A673 (cell line): Measurements from ENCODE around the gene WSB2. TPM values are rescaled to one million over a fixed set of nuclear protein-coding genes. Genes with fewer than 3 reads are reported as not detected.

Experiments
- BruUV-seq: library from RNA; stranded (reverse); fragments of 400-500 nt; replicated peaks from 2 replicates; lab custom pipeline; 2021; lab: Mats Ljungman, UMichigan
- CTCF ChIA-PET: fragments of 300-600 bp; sonication (Branson Sonifier 250); formaldehyde crosslinking; loops from one replicate; lab custom pipeline; 2022; ENCODE audit warnings: antibody characterized with exemption; lab: Charles Lee
- POLR2A ChIA-PET: fragments of 300-600 bp; sonication (Branson Sonifier 250); formaldehyde crosslinking; loops from one replicate; lab custom pipeline; 2022; ENCODE audit warnings: antibody characterized with exemption; ENCODE audit not compliant: low non-redundant PET; lab: Charles Lee
- DNase-seq: peaks from one replicate; pipeline ENCODE4 v3.0.0-alpha.2; 2015; ENCODE audit warnings: low spot score
- H3K27ac ChIP-seq: fragments of 200-600 bp; sonication (generic); 2 replicates; pipeline ENCODE4 v1.5.1; 2016; ENCODE audit warnings: mixed run types, low read depth, mild to moderate bottlenecking, mixed read lengths, antibody characterized with exemption, low read length; ENCODE audit not compliant: poor library complexity, severe bottlenecking
- H3K27me3 ChIP-seq: fragments of 200-600 bp; sonication (generic); replicated peaks from 2 replicates; pipeline ENCODE4 v1.6.1; 2017; ENCODE audit warnings: mixed run types, low read depth, mild to moderate bottlenecking, mixed read lengths, antibody characterized with exemption, low read length; ENCODE audit not compliant: insufficient read depth, poor library complexity
- H3K36me3 ChIP-seq: fragments of 200-600 bp; sonication (generic); 2 replicates; pipeline ENCODE4 v1.6.1; 2016; ENCODE audit warnings: mixed run types, mild to moderate bottlenecking, mixed read lengths, antibody characterized with exemption, low read length; ENCODE audit not compliant: insufficient read depth, poor library complexity, severe bottlenecking
- H3K4me1 ChIP-seq: fragments of 200-600 bp; sonication (generic); 2 replicates; pipeline ENCODE4 v1.6.1; 2017; ENCODE audit warnings: mixed run types, mild to moderate bottlenecking, mixed read lengths, antibody characterized with exemption, low read length; ENCODE audit not compliant: insufficient read depth, poor library complexity, severe bottlenecking
- H3K4me3 ChIP-seq: fragments of 200-600 bp; sonication (generic); 2 replicates; pipeline ENCODE4 v1.5.1; 2016; ENCODE audit warnings: low read depth, mixed run types, mild to moderate bottlenecking, mixed read lengths, low read length; ENCODE audit not compliant: poor library complexity, severe bottlenecking
- H3K9me3 ChIP-seq: fragments of 200-600 bp; sonication (generic); 2 replicates; pipeline ENCODE4 v1.6.1; 2016; ENCODE audit warnings: mixed run types, low read depth, mild to moderate bottlenecking, mixed read lengths, antibody characterized with exemption, low read length; ENCODE audit not compliant: poor library complexity, severe bottlenecking
- CTCF ChIP-seq: fragments of 300-800, 200-600 bp; sonication (generic); conservative IDR thresholded peaks from 2 replicates; pipeline ENCODE4 v1.5.1; 2017; ENCODE audit warnings: low read depth, mild to moderate bottlenecking, antibody characterized with exemption, low read length, moderate library complexity, mixed read lengths
- EZH2 ChIP-seq: fragments of 200-600 bp; sonication (generic); IDR thresholded peaks from 2 replicates; pipeline ENCODE4 v1.6.1; 2017; ENCODE audit warnings: borderline replicate concordance, low read depth, mild to moderate bottlenecking, mixed read lengths, antibody characterized with exemption, low read length; ENCODE audit not compliant: poor library complexity, severe bottlenecking
- intact Hi-C: fragments of 100-400 bp; cut with micrococcal nuclease; formaldehyde crosslinking; loops from one replicate; pipeline ENCODE4 v1.10.0; 2022; ENCODE audit not compliant: unreplicated experiment
- total RNA-seq: library from RNA; stranded (reverse); gene quantifications from 2 replicates; pipeline ENCODE4 v1.2.3, GENCODE V29; 2021

The WSB2 gene
- total RNA-seq, 1 experiment from 2014 or later = 122 TPM

DNA sequence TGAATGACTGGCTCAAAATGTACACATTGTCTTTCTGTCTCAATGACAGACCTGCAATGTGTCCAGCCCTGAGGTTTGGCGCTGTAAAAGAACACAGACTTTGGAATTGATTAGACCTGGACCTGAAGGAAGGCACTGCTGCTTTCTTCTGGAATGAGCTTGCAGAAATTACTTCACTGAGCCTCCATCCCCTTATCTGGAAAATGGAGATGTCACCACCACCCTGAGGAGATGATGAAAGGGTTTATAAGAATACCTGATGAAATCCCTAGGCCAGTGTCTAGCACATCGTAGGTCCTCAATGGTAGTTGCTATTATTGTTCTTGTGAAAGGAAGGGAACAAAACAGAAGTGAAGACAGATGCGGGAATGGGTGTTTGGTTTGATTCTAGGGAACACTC lies 9.7 kb upstream of the WSB2 start:
- Histone ChIP-seq H3K9me3 (no peaks in the 10 kb centered on the region), H3K27ac (no peak overlapping the region), H3K36me3 (no peaks in the 10 kb centered on the region), H3K27me3 (no peaks in the 10 kb centered on the region), H3K4me1 (no peaks in the 10 kb centered on the region), H3K4me3 (no peak overlapping the region)
- no peak for DNase-seq
- intact Hi-C loops = no loop called here
- no TSS peak for BruUV-seq
- TF ChIP-seq EZH2 (no peak), CTCF (no peak)
- ChIA-PET POLR2A (no interaction called here), CTCF (no interaction called here)

- Histone ChIP-seq H3K9me3 (no peaks in the 10 kb centered on the region), H3K36me3 (no peaks in the 10 kb centered on the region), H3K4me3 (no peak overlapping the region), H3K4me1 (peaks cover 4% of the 10 kb centered on the region), H3K27ac (no peak overlapping the region), H3K27me3 (no peaks in the 10 kb centered on the region)
- BruUV-seq = no TSS peak
- ChIA-PET CTCF (interaction anchor here (0.6 kb wide), 3 partner anchors 308 to 1476 kb away, joined by 3 to 12 read pairs (median 8); partner anchors contain the start of gene SUDS3), POLR2A (interaction anchor here (0.6 kb wide), 1 partner anchor 8 kb away, joined by 17 read pairs; no protein-coding TSS in a partner anchor)
- no peak for TF ChIP-seq EZH2
- no peak for TF ChIP-seq CTCF
- no peak for DNase-seq
- intact Hi-C loops = no loop called here
Observed at GRCh38 chr12:118068445-118068844, 7.5 kb upstream of the WSB2 start.

DNA sequence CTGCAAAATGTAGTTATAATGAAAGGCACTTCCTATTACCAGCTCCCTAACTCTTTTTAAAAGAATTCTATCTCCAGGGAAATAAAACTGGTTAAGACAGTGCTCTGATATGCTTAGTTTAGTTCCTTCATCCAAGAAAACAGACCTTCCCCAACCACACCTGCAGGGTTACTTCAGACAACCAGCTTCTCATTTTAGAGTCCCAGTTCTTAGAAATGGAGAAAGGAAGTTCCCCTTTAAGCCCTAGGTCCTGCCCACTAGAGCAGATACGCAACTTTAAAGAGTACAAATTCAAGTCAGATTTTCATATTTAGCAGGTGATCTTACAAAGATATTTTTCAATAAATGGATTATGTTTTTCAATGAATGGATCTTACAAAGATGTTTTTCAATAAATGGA lies 4.4 kb upstream of the WSB2 start:
- no TSS peak for BruUV-seq
- ChIA-PET POLR2A (interaction anchor here (0.6 kb wide), 1 partner anchor 28 kb away, joined by 8 read pairs; no protein-coding TSS in a partner anchor), CTCF (no interaction called here)
- H3K4me3 ChIP-seq = no peak overlapping the region
- no peaks in the 10 kb centered on the region for H3K36me3 ChIP-seq
- no peak overlapping the region for H3K27ac ChIP-seq
- no peaks in the 10 kb centered on the region for H3K9me3 ChIP-seq
- no peak for TF ChIP-seq EZH2
- TF ChIP-seq CTCF = no peak
- H3K4me1 ChIP-seq = peaks cover 16% of the 10 kb centered on the region
- intact Hi-C loops = no loop called here
- DNase-seq = no peak
- H3K27me3 ChIP-seq = no peaks in the 10 kb centered on the region
